ENCODE data around the gene CMTR1. TPM values are rescaled to one million over a fixed set of nuclear protein-coding genes. Genes with fewer than 3 reads are reported as not detected.
A peak's percentile ranks its signal among the peaks of the same experiment; 100 is the strongest.

Gene CMTR1
- total RNA-seq, 1 experiment from 2014 or later = 28.7 TPM

- H3K9me2 ChIP-seq (ENCODE audit: insufficient read depth) = no peaks in the 10 kb centered on the region
- no peak overlapping the region for H2AFZ ChIP-seq (ENCODE audit: low read depth, low read length, poor library complexity, severe bottlenecking)
- H3K9ac ChIP-seq (ENCODE audit: low read length) = no peak overlapping the region
- BruUV-seq (replicated peaks) = no TSS peak
- H3K79me2 ChIP-seq (ENCODE audit: insufficient read depth, low read length) = peaks cover 19% of the 10 kb centered on the region
- peaks cover 2 to 10% of the 10 kb centered on the region in 2 experiments; a peak in 1 of 4 replicates for H3K36me3 ChIP-seq (ENCODE audit: control insufficient read depth in 1 of 2, insufficient read depth in 2 of 2, low read length in 2 of 2)
- H4K20me1 ChIP-seq (ENCODE audit: insufficient read depth) = no peaks in the 10 kb centered on the region
- ChIA-PET POLR2A (no interaction called here), RAD21 (ENCODE audit: low non-redundant PET in 1 of 2, low total read pairs in 2 of 2, uncharacterized antibody in 2 of 2, unreplicated experiment in 2 of 2) (no interaction called here), CTCF (no interaction called here)
- TF ChIP-seq RAD21 (IDR thresholded peaks at IDR 0.05; ENCODE audit: low read depth) (peak; percentile 14; the same call in 1 of the 2 replicates), SIN3A (IDR thresholded peaks at IDR 0.05; ENCODE audit: low read depth) (no peak)
- H3K4me2 ChIP-seq (ENCODE audit: low read length) = no peak overlapping the region
- ATAC-seq (no peak), DNase-seq (ENCODE audit: low read depth, low spot score) (no peak)
- H3K27me3 ChIP-seq (ENCODE audit: insufficient read depth, low read length) = no peaks in the 10 kb centered on the region
- H3K27ac ChIP-seq (ENCODE audit: low read depth, low read length) = no peak overlapping the region
- peaks cover 5 to 18% of the 10 kb centered on the region in 2 experiments; a peak in 2 of 4 replicates for H3K4me1 ChIP-seq (ENCODE audit: control insufficient read depth in 1 of 2, insufficient read depth in 2 of 2, low read length in 2 of 2)
- intact Hi-C loops (cut with micrococcal nuclease) = no loop called here
- no peak overlapping the region for H3K4me3 ChIP-seq (replicated peaks in 1 of 2; ENCODE audit: low read depth in 1 of 2, low read length in 2 of 2)
- H3K9me3 ChIP-seq (ENCODE audit: control insufficient read depth in 1 of 2, insufficient read depth in 1 of 2, low read depth in 1 of 2, low read length in 2 of 2) = no peaks in the 10 kb centered on the region
Measured at GRCh38 chr6:37435816-37436215, 2.8 kb downstream of the CMTR1 start.

GRCh38 chr6:37438930-37439329, 5.9 kb downstream of the CMTR1 start:
- Histone ChIP-seq H3K9ac (ENCODE audit: low read length) (no peak overlapping the region), H4K20me1 (ENCODE audit: insufficient read depth) (no peaks in the 10 kb centered on the region), H3K9me2 (ENCODE audit: insufficient read depth) (no peaks in the 10 kb centered on the region), H3K27me3 (ENCODE audit: insufficient read depth, low read length) (no peaks in the 10 kb centered on the region), H3K27ac (ENCODE audit: low read depth, low read length) (no peak overlapping the region), H3K9me3 (ENCODE audit: control insufficient read depth in 1 of 2, insufficient read depth in 1 of 2, low read depth in 1 of 2, low read length in 2 of 2) (no peaks in the 10 kb centered on the region), H3K4me2 (ENCODE audit: low read length) (no peak overlapping the region), H3K4me1 (ENCODE audit: control insufficient read depth in 1 of 2, insufficient read depth in 2 of 2, low read length in 2 of 2) (peaks cover 0 to 8% of the 10 kb centered on the region in 2 experiments; a peak in 1 of 4 replicates), H2AFZ (ENCODE audit: low read depth, low read length, poor library complexity, severe bottlenecking) (no peak overlapping the region), H3K36me3 (ENCODE audit: control insufficient read depth in 1 of 2, insufficient read depth in 2 of 2, low read length in 2 of 2) (peaks cover 6 to 16% of the 10 kb centered on the region in 2 experiments; a peak in 1 of 4 replicates), H3K79me2 (ENCODE audit: insufficient read depth, low read length) (peaks cover 12% of the 10 kb centered on the region), H3K4me3 (replicated peaks in 1 of 2; ENCODE audit: low read depth in 1 of 2, low read length in 2 of 2) (no peak overlapping the region)
- TF ChIP-seq SP1 (IDR thresholded peaks at IDR 0.05; ENCODE audit: low read depth) (no peak), FOSL1 (IDR thresholded peaks at IDR 0.05; ENCODE audit: low read depth) (no peak), CBX3 (IDR thresholded peaks at IDR 0.05; ENCODE audit: low read depth) (no peak), SRF (IDR thresholded peaks at IDR 0.05; ENCODE audit: low read depth) (no peak), ELF1 (IDR thresholded peaks at IDR 0.05; ENCODE audit: borderline replicate concordance, low read depth) (no peak), EZH2phosphoT487 (IDR thresholded peaks at IDR 0.05; ENCODE audit: borderline replicate concordance) (no peak), ZBTB33 (IDR thresholded peaks at IDR 0.05; ENCODE audit: extremely low read depth, insufficient replicate concordance, low read length) (no peak), ATF3 (IDR thresholded peaks at IDR 0.05) (no peak), SIN3A (IDR thresholded peaks at IDR 0.05; ENCODE audit: low read depth) (no peak), POLR2A (IDR thresholded peaks at IDR 0.05; ENCODE audit: borderline replicate concordance, extremely low read depth, insufficient read depth, insufficient read length) (no peak), ZFX (IDR thresholded peaks at IDR 0.05) (no peak), CTCF (IDR thresholded peaks at IDR 0.05 in 2 of 3, conservative IDR thresholded peaks at IDR 0.05 in 1 of 3; ENCODE audit: borderline replicate concordance in 1 of 3, insufficient read depth in 1 of 3, low read depth in 2 of 3, low read length in 2 of 3) (no peak), EGR1 (IDR thresholded peaks at IDR 0.05; ENCODE audit: low read depth) (no peak), YY1 (IDR thresholded peaks at IDR 0.05; ENCODE audit: extremely low read depth, insufficient replicate concordance, low read depth, low read length) (no peak), MAX (IDR thresholded peaks at IDR 0.05) (no peak)
- POLR2A ChIA-PET = no interaction called here
- DNase-seq (ENCODE audit: low read depth, low spot score) = no peak
- BruUV-seq (replicated peaks) = no TSS peak
- intact Hi-C loops (cut with micrococcal nuclease) = no loop called here
- ATAC-seq = no peak
- CTCF ChIA-PET = no interaction called here
- RAD21 ChIA-PET (ENCODE audit: low non-redundant PET in 1 of 2, low total read pairs in 2 of 2, uncharacterized antibody in 2 of 2, unreplicated experiment in 2 of 2) = no interaction called here

Data from HCT116 (cell line).